IPS DF 6.9 (cell line): ENCODE results near the gene GPR183.

Experiments used
- DNase-seq: peaks from one replicate; pipeline ENCODE4 v3.0.0-alpha.2; 2013; ENCODE audit warnings: low read depth, low spot score
- H3K27ac ChIP-seq: one replicate; pipeline ENCODE4 v1.5.1; 2013; ENCODE audit warnings: low read length, control low read depth
- H3K27me3 ChIP-seq: 2 replicates; pipeline ENCODE4 v1.6.1; 2013; ENCODE audit warnings: mild to moderate bottlenecking, low read length; ENCODE audit not compliant: control insufficient read depth, insufficient read depth
- H3K36me3 ChIP-seq: 2 replicates; pipeline ENCODE4 v1.6.1; 2013; ENCODE audit warnings: low read length; ENCODE audit not compliant: control insufficient read depth, insufficient read depth
- H3K4me1 ChIP-seq: 2 replicates; pipeline ENCODE4 v1.6.1; 2013; ENCODE audit warnings: low read length; ENCODE audit not compliant: control insufficient read depth, insufficient read depth
- H3K4me3 ChIP-seq: 2 replicates; pipeline ENCODE4 v1.5.1; 2013; ENCODE audit warnings: mild to moderate bottlenecking, low read length
- H3K9me3 ChIP-seq: 2 replicates; pipeline ENCODE4 v1.6.1; 2013; ENCODE audit warnings: low read length, inconsistent platforms; ENCODE audit not compliant: control insufficient read depth, insufficient read depth
- whole genome bisulfite sequencing: extraction: QIAGEN DNeasy Blood & Tissue Kit; methylation state at CpG from one replicate; pipeline ENCODE4 v1.1.7; 2013; ENCODE audit warnings: mixed read lengths, missing lambda C conversion rate; ENCODE audit not compliant: insufficient read length, insufficient coverage; 5-methylcytosine and 5-hydroxymethylcytosine counted together

Gene GPR183

DNA sequence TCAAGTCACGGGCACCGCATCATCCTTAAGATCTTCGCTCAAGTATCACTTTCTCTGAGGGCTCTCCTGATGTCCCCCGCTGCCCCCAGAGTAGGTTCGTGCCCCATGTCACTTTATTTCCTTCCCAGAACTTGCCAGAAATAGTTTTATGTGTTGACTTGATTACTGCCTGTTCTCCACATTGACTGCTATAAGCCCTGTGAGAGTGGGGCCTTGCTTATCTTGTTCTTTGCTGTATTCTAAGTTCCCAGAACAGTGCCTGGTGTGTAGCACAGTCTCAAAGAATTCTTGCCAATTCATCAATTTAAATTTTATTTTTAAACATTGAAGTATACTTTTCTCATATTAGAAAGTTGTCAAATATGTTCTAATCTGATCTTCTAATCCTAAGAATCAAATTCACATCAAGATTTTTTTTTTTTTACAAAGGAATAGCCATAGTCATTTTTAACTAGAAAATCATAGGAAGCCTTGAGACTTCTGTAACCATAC is 32.1 kb upstream of the GPR183 start:
- Histone ChIP-seq H3K36me3 (0 out of 2 replicates have a peak, but pooled peaks cover 5% of the 10 kb centered on the region), H3K4me1 (0 out of 2 replicates have a peak, but pooled peaks cover 1% of the 10 kb centered on the region), H3K4me3 (no peak overlapping the region), H3K9me3 (no peaks in the 10 kb centered on the region), H3K27ac (no peak overlapping the region), H3K27me3 (no peaks in the 10 kb centered on the region)
- no CpG with 5 or more reads among the region's 5 CpGs for WGBS
- DNase-seq = no peak

DNA sequence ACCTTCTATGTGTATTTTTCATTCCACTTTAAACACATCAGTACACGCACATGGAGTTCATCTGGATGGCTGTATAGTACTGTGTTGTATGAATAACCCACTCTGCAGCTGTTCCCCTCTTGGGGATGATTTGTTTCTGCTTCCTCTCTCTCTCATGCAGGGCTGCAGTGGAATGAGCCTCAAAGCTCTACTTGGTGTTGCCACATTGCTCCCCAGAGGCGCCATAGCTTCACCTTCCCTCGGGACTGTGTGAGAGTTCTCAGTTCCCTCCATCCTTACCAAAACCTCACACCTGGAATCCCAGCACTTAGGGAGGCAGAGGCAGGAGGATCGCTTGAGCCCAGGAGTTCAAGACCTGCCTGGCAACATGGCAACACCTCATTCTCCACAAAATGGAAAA is 28.4 kb upstream of the GPR183 start:
- Histone ChIP-seq H3K4me3 (no peak overlapping the region), H3K36me3 (no peaks in the 10 kb centered on the region), H3K4me1 (0 out of 2 replicates have a peak, but pooled peaks cover 1% of the 10 kb centered on the region), H3K9me3 (no peaks in the 10 kb centered on the region), H3K27me3 (no peaks in the 10 kb centered on the region), H3K27ac (no peak overlapping the region)
- WGBS = no CpG with 5 or more reads among the region's 4 CpGs
- DNase-seq = no peak

DNA sequence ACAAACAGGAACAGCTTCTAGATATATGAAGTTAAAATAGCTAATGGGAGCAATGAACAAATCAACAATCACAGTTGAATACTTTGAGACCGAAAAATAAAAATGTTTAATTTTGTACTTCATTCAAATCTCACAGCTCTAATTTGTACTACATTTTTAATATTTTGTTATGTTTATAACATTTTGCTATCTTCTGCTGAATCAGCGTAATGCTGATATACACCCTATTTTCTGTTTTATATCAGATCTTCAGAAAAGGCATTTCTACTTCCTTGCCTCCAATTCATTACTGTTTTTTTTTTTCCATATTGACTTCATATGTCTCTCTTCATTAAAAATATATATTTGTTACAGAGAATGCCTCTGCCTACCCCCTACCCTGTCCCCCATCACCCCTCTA is 27.9 kb upstream of the GPR183 start:
- DNase-seq = no peak
- WGBS = no CpG with 5 or more reads among the region's 2 CpGs
- Histone ChIP-seq H3K4me3 (no peak overlapping the region), H3K27me3 (no peaks in the 10 kb centered on the region), H3K4me1 (0 out of 2 replicates have a peak, but pooled peaks cover 1% of the 10 kb centered on the region), H3K9me3 (no peaks in the 10 kb centered on the region), H3K36me3 (no peaks in the 10 kb centered on the region), H3K27ac (no peak overlapping the region)

DNA sequence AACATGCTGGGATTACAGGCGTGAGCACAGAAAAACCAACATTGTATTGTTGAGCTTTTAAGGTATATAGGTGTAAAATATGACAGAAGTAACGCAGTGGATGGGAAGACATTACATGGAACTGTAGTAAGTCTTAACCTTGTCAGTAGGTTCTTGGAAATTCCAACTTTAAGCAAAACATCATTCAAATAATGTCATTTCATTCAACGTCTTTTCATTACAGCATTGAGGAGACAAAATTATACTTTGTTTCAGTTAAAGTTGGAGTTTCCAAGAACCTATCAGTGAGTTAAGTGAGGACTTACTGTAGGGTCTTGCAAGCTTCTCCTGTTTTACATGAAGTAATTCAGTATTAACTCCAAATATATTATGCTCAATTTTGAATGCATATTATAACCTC is 27.0 kb upstream of the GPR183 start:
- Histone ChIP-seq H3K27me3 (no peaks in the 10 kb centered on the region), H3K4me3 (no peak overlapping the region), H3K36me3 (no peaks in the 10 kb centered on the region), H3K9me3 (no peaks in the 10 kb centered on the region), H3K27ac (no peak overlapping the region), H3K4me1 (0 out of 2 replicates have a peak, but pooled peaks cover 1% of the 10 kb centered on the region)
- no peak for DNase-seq
- no CpG with 5 or more reads among the region's 3 CpGs for WGBS

DNA sequence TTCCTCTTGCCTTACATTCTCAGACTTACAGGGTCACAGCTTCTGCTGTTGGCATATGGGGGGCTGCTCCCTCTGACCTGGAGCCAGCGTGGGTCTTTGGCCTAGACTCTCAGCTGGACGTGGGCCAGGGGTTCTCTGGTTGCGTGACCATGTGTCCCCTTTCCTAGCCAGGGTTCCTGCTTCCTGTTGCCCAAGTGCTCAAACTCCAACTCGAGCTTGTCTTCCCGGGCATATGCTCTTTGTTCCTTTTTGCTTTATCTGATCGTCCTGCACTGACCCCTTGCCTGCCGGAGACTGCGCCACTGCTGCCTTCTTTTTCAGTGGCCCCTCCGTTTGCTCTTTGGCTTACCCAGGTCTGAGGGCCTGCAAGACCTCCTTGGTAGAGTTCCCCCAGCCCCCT is 25.3 kb upstream of the GPR183 start:
- H3K4me3 ChIP-seq = no peak overlapping the region
- H3K4me1 ChIP-seq = no peaks in the 10 kb centered on the region
- H3K27me3 ChIP-seq = no peaks in the 10 kb centered on the region
- DNase-seq = no peak
- no peaks in the 10 kb centered on the region for H3K9me3 ChIP-seq
- WGBS = no CpG with 5 or more reads among the region's 9 CpGs
- H3K27ac ChIP-seq = no peak overlapping the region
- H3K36me3 ChIP-seq = no peaks in the 10 kb centered on the region

DNA sequence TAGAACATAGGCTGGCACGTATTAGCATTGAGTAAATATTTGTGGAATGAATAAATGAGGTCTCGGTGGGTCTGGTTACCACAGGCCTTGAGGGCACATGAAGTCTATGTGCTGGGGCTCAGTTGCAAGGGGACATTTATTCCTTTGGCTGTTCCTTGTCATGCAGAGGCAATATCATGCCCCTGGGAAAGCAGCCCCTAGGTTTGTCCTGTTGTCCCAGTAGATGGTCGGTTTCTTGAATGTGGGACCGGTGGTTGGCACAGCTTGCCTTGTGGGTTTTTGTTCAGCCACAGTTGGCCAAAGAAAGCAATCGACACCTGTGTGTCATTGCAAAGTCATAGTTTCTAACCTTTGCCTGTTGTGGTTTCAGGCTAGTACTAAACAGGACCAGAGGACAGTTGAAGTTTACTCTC is 24.7 kb upstream of the GPR183 start:
- DNase-seq = no peak
- WGBS = no CpG with 5 or more reads among the region's 5 CpGs
- Histone ChIP-seq H3K27me3 (no peaks in the 10 kb centered on the region), H3K36me3 (no peaks in the 10 kb centered on the region), H3K27ac (no peak overlapping the region), H3K9me3 (no peaks in the 10 kb centered on the region), H3K4me3 (no peak overlapping the region), H3K4me1 (no peaks in the 10 kb centered on the region)

DNA sequence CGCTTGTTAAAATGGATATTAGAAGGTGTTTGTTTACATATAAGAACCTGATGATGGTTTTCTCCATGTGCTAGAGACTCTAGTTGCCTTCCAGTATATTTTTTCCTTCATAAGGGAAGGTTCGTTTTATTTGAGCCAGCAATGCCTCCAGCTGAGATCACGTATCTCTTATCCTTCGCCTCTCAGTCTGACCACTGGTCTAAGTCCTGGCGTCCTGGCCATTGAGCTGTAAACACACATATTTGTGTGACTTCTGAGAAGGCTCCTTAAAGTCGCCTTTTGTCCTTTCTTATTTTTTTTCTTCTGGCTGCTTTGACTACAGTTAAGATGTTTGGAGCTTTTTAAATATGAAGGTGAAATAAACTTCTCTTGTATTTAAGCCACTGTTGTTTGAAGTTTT is 23.7 kb upstream of the GPR183 start:
- Histone ChIP-seq H3K9me3 (no peaks in the 10 kb centered on the region), H3K4me3 (no peak overlapping the region), H3K4me1 (no peaks in the 10 kb centered on the region), H3K36me3 (no peaks in the 10 kb centered on the region), H3K27ac (no peak overlapping the region), H3K27me3 (no peaks in the 10 kb centered on the region)
- DNase-seq = no peak
- no CpG with 5 or more reads among the region's 6 CpGs for WGBS

DNA sequence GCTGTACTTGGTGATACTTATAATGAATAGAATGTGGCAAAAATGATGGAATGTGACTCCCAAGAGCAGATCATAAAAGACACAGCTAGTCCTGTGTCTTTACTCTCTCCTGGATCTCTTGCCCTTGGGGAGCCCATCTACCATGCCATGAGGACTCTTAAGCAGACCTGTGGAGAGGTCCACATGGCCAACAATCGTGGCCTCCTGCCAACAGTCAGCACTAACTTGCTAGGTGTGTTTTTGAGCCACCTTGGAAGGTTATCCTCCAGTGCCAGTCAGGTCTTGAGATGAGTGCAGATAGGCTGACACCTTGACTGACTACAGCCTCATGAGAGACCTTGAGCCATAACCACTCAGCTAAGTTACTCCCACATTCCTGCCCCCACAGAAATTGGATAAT is 22.3 kb upstream of the GPR183 start:
- no CpG with 5 or more reads among the region's 1 CpG for WGBS
- H3K9me3 ChIP-seq = no peaks in the 10 kb centered on the region
- H3K4me1 ChIP-seq = no peaks in the 10 kb centered on the region
- no peaks in the 10 kb centered on the region for H3K27me3 ChIP-seq
- H3K4me3 ChIP-seq = no peak overlapping the region
- no peaks in the 10 kb centered on the region for H3K36me3 ChIP-seq
- no peak for DNase-seq
- H3K27ac ChIP-seq = no peak overlapping the region

DNA sequence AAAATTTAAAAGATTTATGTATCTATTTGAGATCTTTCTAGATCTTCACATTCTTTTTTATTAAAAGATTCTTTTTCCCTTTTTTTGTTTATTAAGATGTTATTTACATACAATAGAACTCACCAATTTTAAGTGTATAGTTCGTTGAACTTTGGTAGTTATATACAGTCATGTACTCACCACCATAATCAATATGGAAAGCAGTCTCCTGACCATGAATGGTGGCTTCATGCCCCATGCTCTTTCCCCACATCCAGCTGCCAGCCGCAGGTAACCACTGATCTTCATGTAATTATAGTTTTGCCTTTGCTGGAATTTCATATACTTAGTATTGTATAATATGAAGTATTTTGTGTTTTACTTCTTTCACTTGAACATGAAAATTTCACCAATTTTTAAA is 20.6 kb upstream of the GPR183 start:
- Histone ChIP-seq H3K36me3 (no peaks in the 10 kb centered on the region), H3K9me3 (no peaks in the 10 kb centered on the region), H3K4me3 (no peak overlapping the region), H3K27me3 (no peaks in the 10 kb centered on the region), H3K4me1 (no peaks in the 10 kb centered on the region), H3K27ac (no peak overlapping the region)
- no CpG with 5 or more reads among the region's 2 CpGs for WGBS
- no peak for DNase-seq

DNA sequence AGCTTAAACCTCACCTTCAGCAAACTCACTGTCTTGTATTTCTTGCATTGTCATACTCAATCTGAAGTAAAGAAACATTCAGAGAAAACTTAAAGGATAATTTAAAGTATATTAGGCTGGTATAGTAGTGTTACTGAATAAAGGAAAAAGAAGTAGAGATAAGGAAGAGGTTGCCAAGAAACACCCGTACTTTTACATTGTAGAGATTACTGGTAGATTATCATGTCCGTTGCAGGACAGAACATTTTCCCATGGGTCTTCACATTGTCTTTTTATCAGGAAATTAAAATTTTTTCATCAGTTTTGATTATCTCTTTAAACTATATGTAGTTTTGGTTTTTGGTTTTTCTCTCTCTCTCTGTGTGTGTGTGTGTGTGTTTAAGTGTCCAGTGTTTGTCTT is 19.9 kb upstream of the GPR183 start:
- no peaks in the 10 kb centered on the region for H3K36me3 ChIP-seq

DNA sequence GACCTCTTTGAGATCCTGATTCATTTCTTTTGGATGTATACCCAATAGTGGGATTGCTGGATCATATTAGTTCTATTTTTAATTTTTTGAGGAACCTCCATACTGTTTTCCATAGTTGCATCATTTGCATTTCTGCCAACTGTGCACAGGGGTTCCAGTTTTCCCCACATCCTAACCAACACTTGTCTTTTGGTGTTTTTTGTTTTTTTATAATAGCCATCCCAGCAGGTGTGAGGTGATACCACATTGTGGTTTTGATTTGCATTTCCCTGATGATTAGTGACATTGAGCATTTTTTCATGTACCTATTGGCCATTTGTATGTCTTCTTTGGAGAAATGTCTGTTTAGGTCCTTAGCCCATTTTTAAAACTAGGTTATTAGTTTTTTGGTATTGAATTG is 18.8 kb upstream of the GPR183 start:
- no peaks in the 10 kb centered on the region for H3K36me3 ChIP-seq
- no peaks in the 10 kb centered on the region for H3K9me3 ChIP-seq
- no peak overlapping the region for H3K27ac ChIP-seq
- DNase-seq = no peak
- no peaks in the 10 kb centered on the region for H3K27me3 ChIP-seq
- H3K4me3 ChIP-seq = no peak overlapping the region
- H3K4me1 ChIP-seq = no peaks in the 10 kb centered on the region

More for the DNA sequence above, 19.9 kb upstream of the GPR183 start:
- Histone ChIP-seq H3K4me3 (no peak overlapping the region), H3K27ac (no peak overlapping the region), H3K4me1 (no peaks in the 10 kb centered on the region), H3K9me3 (no peaks in the 10 kb centered on the region), H3K27me3 (no peaks in the 10 kb centered on the region)
- WGBS = no CpG with 5 or more reads among the region's 2 CpGs
- no peak for DNase-seq
